Type B pancreatic cell (in vitro differentiated cells): ENCODE measurements around the gene STXBP3. TPM values are rescaled to one million over a fixed set of nuclear protein-coding genes. Genes with fewer than 3 reads are reported as not detected.
"Not testable (repeated sequence)": the region's sequence is repeated elsewhere in the genome, so short reads cannot be mapped to it uniquely, and the experiment has no call there.

Experiments
- DNase-seq: peaks from one replicate; pipeline ENCODE4 v3.0.0; 2021; ENCODE audit warnings: mixed read lengths; ENCODE audit not compliant: unreplicated experiment; ENCODE audit errors: extremely low spot score
- H3K27ac Mint-ChIP-seq: 2 replicates; pipeline ENCODE4 v1.8.0; 2021; ENCODE audit warnings: mild to moderate bottlenecking, mixed read lengths
- H3K27me3 Mint-ChIP-seq: 2 replicates; pipeline ENCODE4 v1.8.0; 2021; ENCODE audit warnings: mixed read lengths
- H3K36me3 Mint-ChIP-seq: 2 replicates; pipeline ENCODE4 v1.8.0; 2021; ENCODE audit warnings: mixed read lengths
- H3K4me1 Mint-ChIP-seq: one replicate; pipeline ENCODE4 v1.8.0; 2021; ENCODE audit warnings: mixed read lengths; ENCODE audit not compliant: unreplicated experiment
- H3K4me3 Mint-ChIP-seq: 2 replicates; pipeline ENCODE4 v1.8.0; 2021; ENCODE audit warnings: mild to moderate bottlenecking, mixed read lengths
- H3K9me3 Mint-ChIP-seq: 2 replicates; pipeline ENCODE4 v1.8.0; 2021; ENCODE audit warnings: mixed read lengths
- total RNA-seq: library from RNA; stranded (reverse); gene quantifications from 2 replicates; pipeline ENCODE4 v1.2.1, GENCODE V29; 2021; ENCODE audit warnings: low replicate concordance
- TF ChIP-seq, protein P1 (sequence below): fragments of 200-600 bp; sonication (generic); conservative IDR thresholded peaks from 2 replicates; pipeline ENCODE4 v1.5.0; 2021; ENCODE audit warnings: antibody characterized with exemption, mild to moderate bottlenecking

The STXBP3 gene
- total RNA-seq, 1 donor from 2014 or later: 40.5 TPM

GRCh38 chr1:108777839-108778238, 31.4 kb downstream of the STXBP3 start:
- Mint-ChIP-seq H3K9me3 (no peaks in the 10 kb centered on the region), H3K27ac (no peak overlapping the region), H3K36me3 (peaks cover 26% of the 10 kb centered on the region), H3K27me3 (no peaks in the 10 kb centered on the region), H3K4me3 (no peak overlapping the region), H3K4me1 (no peaks in the 10 kb centered on the region)
- TF ChIP-seq, protein P1, sequence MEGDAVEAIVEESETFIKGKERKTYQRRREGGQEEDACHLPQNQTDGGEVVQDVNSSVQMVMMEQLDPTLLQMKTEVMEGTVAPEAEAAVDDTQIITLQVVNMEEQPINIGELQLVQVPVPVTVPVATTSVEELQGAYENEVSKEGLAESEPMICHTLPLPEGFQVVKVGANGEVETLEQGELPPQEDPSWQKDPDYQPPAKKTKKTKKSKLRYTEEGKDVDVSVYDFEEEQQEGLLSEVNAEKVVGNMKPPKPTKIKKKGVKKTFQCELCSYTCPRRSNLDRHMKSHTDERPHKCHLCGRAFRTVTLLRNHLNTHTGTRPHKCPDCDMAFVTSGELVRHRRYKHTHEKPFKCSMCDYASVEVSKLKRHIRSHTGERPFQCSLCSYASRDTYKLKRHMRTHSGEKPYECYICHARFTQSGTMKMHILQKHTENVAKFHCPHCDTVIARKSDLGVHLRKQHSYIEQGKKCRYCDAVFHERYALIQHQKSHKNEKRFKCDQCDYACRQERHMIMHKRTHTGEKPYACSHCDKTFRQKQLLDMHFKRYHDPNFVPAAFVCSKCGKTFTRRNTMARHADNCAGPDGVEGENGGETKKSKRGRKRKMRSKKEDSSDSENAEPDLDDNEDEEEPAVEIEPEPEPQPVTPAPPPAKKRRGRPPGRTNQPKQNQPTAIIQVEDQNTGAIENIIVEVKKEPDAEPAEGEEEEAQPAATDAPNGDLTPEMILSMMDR: no peak
- no peak for DNase-seq

- no peak overlapping the region for H3K27ac Mint-ChIP-seq
- peaks cover 3% of the 10 kb centered on the region for H3K9me3 Mint-ChIP-seq
- peaks cover 37% of the 10 kb centered on the region for H3K36me3 Mint-ChIP-seq
These were observed 33.0 kb downstream of the STXBP3 start for GRCh38 chr1:108779455-108779854.

DNA sequence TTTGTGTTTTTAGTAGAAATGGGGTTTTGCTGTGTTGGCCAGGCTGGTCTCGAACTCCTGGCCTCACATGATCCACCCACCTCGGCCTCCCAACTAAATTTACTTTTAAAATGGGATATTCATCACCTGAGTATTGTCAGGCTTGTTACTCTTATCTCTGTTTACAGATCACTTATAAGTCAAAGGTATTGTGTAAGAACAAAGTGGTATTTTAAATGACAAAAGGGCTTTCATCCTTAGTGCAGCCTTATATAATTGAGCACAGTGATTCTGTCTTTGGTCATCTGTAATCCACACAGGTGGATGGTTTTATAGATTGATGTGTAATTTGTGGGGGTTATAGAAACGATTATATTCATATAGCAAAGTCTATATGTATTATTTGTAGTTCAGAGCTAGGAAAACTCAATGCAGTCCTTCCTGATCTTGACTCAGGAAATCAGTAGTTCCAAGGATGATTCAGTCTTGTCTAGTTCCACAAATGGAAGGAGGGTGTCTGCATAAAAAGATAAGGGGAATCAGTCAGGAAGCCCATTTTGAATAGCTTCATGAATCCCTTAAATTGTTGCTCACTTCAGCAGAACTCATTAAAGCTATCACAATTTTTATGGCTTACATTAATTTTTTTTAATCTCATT, 34.6 kb downstream of the STXBP3 start:
- Mint-ChIP-seq H3K9me3 (peaks cover 16% of the 10 kb centered on the region), H3K27me3 (no peaks in the 10 kb centered on the region), H3K4me1 (no peaks in the 10 kb centered on the region), H3K36me3 (peaks cover 45% of the 10 kb centered on the region), H3K27ac (no peak overlapping the region), H3K4me3 (no peak overlapping the region)
- no peak for DNase-seq
- TF ChIP-seq, protein P1: no peak

More at GRCh38 chr1:108779455-108779854, 33.0 kb downstream of the STXBP3 start:
- TF ChIP-seq, protein P1: no peak
- no peak for DNase-seq
- Mint-ChIP-seq H3K4me1 (no peaks in the 10 kb centered on the region), H3K4me3 (no peak overlapping the region), H3K27me3 (no peaks in the 10 kb centered on the region)

GRCh38 chr1:108781575-108781944, 35.1 kb downstream of the STXBP3 start:
- H3K4me3 Mint-ChIP-seq, H3K4me1 Mint-ChIP-seq, DNase-seq, H3K27ac Mint-ChIP-seq, H3K27me3 Mint-ChIP-seq: not testable (repeated sequence)
- Mint-ChIP-seq H3K36me3 (peaks cover 47% of the 10 kb centered on the region), H3K9me3 (peaks cover 17% of the 10 kb centered on the region)

- H3K27ac Mint-ChIP-seq: no peak overlapping the region
- no peak overlapping the region for H3K4me3 Mint-ChIP-seq
- H3K9me3 Mint-ChIP-seq: peaks cover 17% of the 10 kb centered on the region
- peaks cover 51% of the 10 kb centered on the region for H3K36me3 Mint-ChIP-seq
- no peaks in the 10 kb centered on the region for H3K27me3 Mint-ChIP-seq
- H3K4me1 Mint-ChIP-seq: no peaks in the 10 kb centered on the region
- no peak for DNase-seq
- TF ChIP-seq, protein P1: no peak
These were observed 38.8 kb downstream of the STXBP3 start for GRCh38 chr1:108785264-108785663.

DNA sequence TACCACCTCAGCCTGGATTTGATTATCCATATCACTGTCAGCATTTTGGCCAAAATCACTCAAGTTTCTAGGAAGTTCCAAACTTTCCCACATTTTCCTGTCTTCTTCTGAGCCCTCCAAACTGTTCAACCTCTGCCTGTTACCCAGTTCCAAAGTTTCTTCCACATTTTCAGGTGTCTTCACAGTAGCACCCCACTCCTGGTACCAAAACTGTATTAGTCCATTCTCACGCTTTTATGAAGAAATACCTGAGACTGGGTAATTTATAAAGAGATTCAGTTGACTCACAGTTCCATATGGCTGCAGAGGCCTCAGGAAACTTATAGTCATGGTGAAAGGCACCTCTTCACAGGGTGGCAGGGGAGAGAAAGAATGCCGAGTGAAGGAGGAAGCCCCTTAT, 39.4 kb downstream of the STXBP3 start:
- H3K9me3 Mint-ChIP-seq: peaks cover 17% of the 10 kb centered on the region
- no peaks in the 10 kb centered on the region for H3K4me1 Mint-ChIP-seq
- no peak overlapping the region for H3K4me3 Mint-ChIP-seq
- no peak overlapping the region for H3K27ac Mint-ChIP-seq
- no peaks in the 10 kb centered on the region for H3K27me3 Mint-ChIP-seq
- DNase-seq: no peak
- peaks cover 53% of the 10 kb centered on the region for H3K36me3 Mint-ChIP-seq
- TF ChIP-seq, protein P1: no peak
